A549 (cell line): Measurements from ENCODE around the gene ABHD17A. TPM values are rescaled to one million over a fixed set of nuclear protein-coding genes. Genes with fewer than 3 reads are reported as not detected.

Experiments used
- ATAC-seq, 2 experiments: fragments of 200-7000 bp in 1 of 2; fragments of >200 bp in 1 of 2; cut with Nextera tagmentation in 1 of 2; cut with Tn5 transposase in 1 of 2; 3 replicates each; pipeline versions ENCODE4 v1.8.0 to v1.9.1; 2018 to 2020; ENCODE audit warnings: mild to moderate bottlenecking in 1 of 2, moderate library complexity in 1 of 2
- CTCF ChIA-PET: fragments of 300-600 bp; sonication (Branson Sonifier 250); formaldehyde crosslinking; extraction: SDS; loops from one replicate; lab custom pipeline; 2021; ENCODE audit warnings: antibody characterized with exemption, inconsistent platforms; lab: Yijun Ruan, JAX
- POLR2A ChIA-PET: fragments of 350-600 bp; formaldehyde crosslinking; extraction: SDS; loops from one replicate; lab custom pipeline; 2021; ENCODE audit warnings: antibody characterized with exemption, inconsistent platforms; lab: Yijun Ruan, JAX
- DNase-seq, 2 experiments: peaks; one replicate each; pipeline versions ENCODE4 v3.0.0 to v3.0.0-alpha.2; 2011 to 2016; ENCODE audit warnings: low read depth in 1 of 2, low spot score in 1 of 2
- FAIRE-seq: peaks from 2 replicates; lab custom pipeline; 2011; peaks lifted over from hg19 to GRCh38; lab: Jason Lieb, UNC
- H3K27ac ChIP-seq, 2 experiments: fragments of >200 bp; sonication (Bioruptor Twin); formaldehyde crosslinking; 3 replicates each; pipeline ENCODE4 v1.5.1; 2016 to 2017
- H3K4me1 ChIP-seq: fragments of >200 bp; sonication (Bioruptor Twin); formaldehyde crosslinking; 3 replicates; pipeline ENCODE4 v1.6.1; 2016
- H3K4me2 ChIP-seq: fragments of >200 bp; sonication (Bioruptor Twin); formaldehyde crosslinking; 3 replicates; pipeline ENCODE4 v1.6.1; 2016
- H3K4me3 ChIP-seq: fragments of >200 bp; sonication (Bioruptor Twin); formaldehyde crosslinking; 3 replicates; pipeline ENCODE4 v1.5.1; 2016
- H3K9me3 ChIP-seq: fragments of >200 bp; sonication (Bioruptor Twin); formaldehyde crosslinking; 3 replicates; pipeline ENCODE4 v1.6.1; 2016
- ATOH8 ChIP-seq: fragments of 250-450 bp; sonication (Bioruptor Pico); IDR thresholded peaks from 2 replicates; pipeline ENCODE4 v1.5.0; 2020; ENCODE audit warnings: low read depth, mild to moderate bottlenecking, moderate library complexity
- BCL3 ChIP-seq: fragments of >200 bp; sonication (Bioruptor Twin); formaldehyde crosslinking; IDR thresholded peaks from 3 replicates; pipeline ENCODE4 v1.6.1; 2016
- CBX2 ChIP-seq: fragments of 200-600 bp; sonication (generic); IDR thresholded peaks from 2 replicates; pipeline ENCODE4 v1.6.1; 2016; ENCODE audit warnings: low read depth, mild to moderate bottlenecking, borderline replicate concordance
- CBX8 ChIP-seq: fragments of 200-600 bp; sonication (generic); IDR thresholded peaks from 2 replicates; pipeline ENCODE4 v1.6.1; 2016
- CHD2 ChIP-seq: fragments of 150-350 bp; IDR thresholded peaks from 2 replicates; pipeline ENCODE4 v1.6.1; 2014; ENCODE audit warnings: low read length; ENCODE audit not compliant: partially characterized antibody
- CHD4 ChIP-seq: fragments of 200-600 bp; sonication (generic); IDR thresholded peaks from 2 replicates; pipeline ENCODE4 v1.6.1; 2016; ENCODE audit warnings: antibody characterized with exemption, mild to moderate bottlenecking, borderline replicate concordance
- E2F6 ChIP-seq: IDR thresholded peaks from 2 replicates; pipeline ENCODE4 v1.6.1; 2012; ENCODE audit warnings: low read depth, borderline replicate concordance
- EHMT2 ChIP-seq: fragments of 200-600 bp; sonication (generic); IDR thresholded peaks from 2 replicates; pipeline ENCODE4 v1.6.1; 2016; ENCODE audit warnings: antibody characterized with exemption, low read depth, mild to moderate bottlenecking, moderate library complexity
- FOSL2 ChIP-seq, 2 experiments: fragments of 450-650 bp in 1 of 2; fragments of >200 bp in 1 of 2; sonication (Bioruptor Twin) in 1 of 2; formaldehyde crosslinking; IDR thresholded peaks; 2 replicates each; pipeline versions ENCODE4 v1.5.0 to v1.6.1; 2016 to 2020; ENCODE audit warnings: mild to moderate bottlenecking in 1 of 2, moderate library complexity in 1 of 2
- FOXS1 ChIP-seq: fragments of 250-450 bp; sonication (Bioruptor Pico); IDR thresholded peaks from 2 replicates; pipeline ENCODE4 v1.5.0; 2020; ENCODE audit warnings: mild to moderate bottlenecking, moderate library complexity
- GATA3 ChIP-seq: IDR thresholded peaks from 2 replicates; pipeline ENCODE4 v1.6.1; 2012; ENCODE audit warnings: borderline replicate concordance
- HDAC2 ChIP-seq: fragments of 200-600 bp; sonication (generic); IDR thresholded peaks from 2 replicates; pipeline ENCODE4 v1.6.1; 2016
- HES2 ChIP-seq: fragments of >200 bp; sonication (Bioruptor Twin); formaldehyde crosslinking; IDR thresholded peaks from 2 replicates; pipeline ENCODE4 v1.6.1; 2016
- MAFK ChIP-seq: fragments of 450-650 bp; IDR thresholded peaks from 2 replicates; pipeline ENCODE4 v1.6.1; 2014; ENCODE audit not compliant: partially characterized antibody
- MYC ChIP-seq: IDR thresholded peaks from 2 replicates; pipeline ENCODE4 v1.6.1; 2012; ENCODE audit warnings: mild to moderate bottlenecking, inconsistent platforms, low read length, improper control_type of control experiment, borderline replicate concordance
- NFE2L2 ChIP-seq: fragments of 150-350 bp; conservative IDR thresholded peaks from 2 replicates; pipeline ENCODE4 v1.6.1; 2014; ENCODE audit warnings: low read length
- PHF8 ChIP-seq: fragments of 200-600 bp; sonication (generic); IDR thresholded peaks from 2 replicates; pipeline ENCODE4 v1.6.1; 2016; ENCODE audit warnings: low read depth, mild to moderate bottlenecking, antibody characterized with exemption, moderate library complexity, borderline replicate concordance
- POLR2A ChIP-seq: IDR thresholded peaks from 2 replicates; pipeline ENCODE4 v1.6.1; 2012; ENCODE audit warnings: mild to moderate bottlenecking, low read length
- RAD21 ChIP-seq, 2 experiments: fragments of >200 bp in 1 of 2; sonication (Bioruptor Twin) in 1 of 2; formaldehyde crosslinking in 1 of 2; IDR thresholded peaks in 1 of 2; conservative IDR thresholded peaks in 1 of 2; 2 replicates in 1 of 2; 3 replicates in 1 of 2; pipeline ENCODE4 v1.6.1; 2012 to 2018; ENCODE audit warnings: inconsistent platforms in 1 of 2
- RNF2 ChIP-seq: fragments of 200-600 bp; sonication (generic); IDR thresholded peaks from 2 replicates; pipeline ENCODE4 v1.6.1; 2016; ENCODE audit warnings: low read depth, mild to moderate bottlenecking, antibody characterized with exemption, moderate library complexity, borderline replicate concordance
- TFCP2L1 ChIP-seq: fragments of 250-450 bp; sonication (Bioruptor Pico); IDR thresholded peaks from 2 replicates; pipeline ENCODE4 v1.5.0; 2021; ENCODE audit warnings: mild to moderate bottlenecking
- ZC3H11A ChIP-seq: fragments of 450-650 bp; IDR thresholded peaks from 2 replicates; pipeline ENCODE4 v1.6.1; 2014; ENCODE audit warnings: antibody characterized with exemption, mild to moderate bottlenecking
- ZFP36 ChIP-seq: fragments of 450-650 bp; IDR thresholded peaks from 2 replicates; pipeline ENCODE4 v1.6.1; 2014; ENCODE audit warnings: borderline replicate concordance; ENCODE audit not compliant: partially characterized antibody
- WGBS: methylation state at CpG from one replicate; pipeline ENCODE4 v1.1.6; 2017; ENCODE audit errors: missing lambda C conversion rate; 5-methylcytosine and 5-hydroxymethylcytosine counted together
- polyA plus RNA-seq, 4 experiments: library from polyadenylated mRNA; depleted of rRNA in 3 of 4; stranded (reverse); fragments of >200 nt; fragmentation: RNase III in 1 of 4; extraction: RNeasy Plus Mini Kit Qiagen cat#74134 plus additional on column Dnase treatment in 1 of 4; gene quantifications; 2 replicates in 3 of 4; 3 replicates in 1 of 4; pipeline ENCODE4 v1.2.3, GENCODE V29; 2011 to 2017

Gene ABHD17A
- polyA plus RNA-seq, 2 of the 4 experiments (the other 2 are of a cell fraction): 12.8 to 23.1 TPM

- no peak for TF ChIP-seq ATOH8 (CRISPR knock-in tag)
- no peak for TF ChIP-seq CHD4
- TF ChIP-seq RAD21 (conservative IDR thresholded peaks at IDR 0.05 in 1 of 2, IDR thresholded peaks at IDR 0.05 in 1 of 2): no peak
- no peak for TF ChIP-seq NFE2L2
- TF ChIP-seq EHMT2: no peak
- TF ChIP-seq FOXS1 (CRISPR knock-in tag): no peak
- TF ChIP-seq CBX8: no peak
- TF ChIP-seq CHD2: no peak
Observed at GRCh38 chr19:1858412-1859081, 26.7 kb downstream of the ABHD17A start (continued).

- Histone ChIP-seq H3K4me3 (peak overlapping the region; percentile 35), H3K4me1 (peaks cover 82% of the 10 kb centered on the region), H3K4me2 (peak overlapping the region; percentile 99), H3K9me3 (no peaks in the 10 kb centered on the region), H3K27ac (peak overlapping the region; percentile 95 to 100)
- no peak for ATAC-seq
- POLR2A ChIA-PET: no interaction called here
- TF ChIP-seq GATA3: 0 out of 2 replicates have a peak, but pooled peaks have one; percentile 6
- TF ChIP-seq RNF2: no peak
- WGBS: 26% methylated on average over 12 of the region's 16 CpGs
- CTCF ChIA-PET: interaction anchor here (0.9 to 2.9 kb wide), 4 partner anchors 9 to 206 kb away, joined by 3 to 12 read pairs (median 7); no protein-coding TSS in a partner anchor
- FAIRE-seq: no peak
- no peak for DNase-seq
Observed at GRCh38 chr19:1857648-1858326, 27.5 kb downstream of the ABHD17A start.

- FAIRE-seq (no peak), ATAC-seq (peak; percentile 35 to 49), DNase-seq (peak; percentile 71 to 87)
- H3K27ac ChIP-seq: peak overlapping the region; percentile 95 to 100
- H3K4me2 ChIP-seq: peak overlapping the region; percentile 99
- H3K4me1 ChIP-seq: peaks cover 87% of the 10 kb centered on the region
- no peaks in the 10 kb centered on the region for H3K9me3 ChIP-seq
- CTCF ChIA-PET: interaction anchor here (0.6 to 2.9 kb wide), 6 partner anchors 8 to 200 kb away, joined by 3 to 12 read pairs (median 4); no protein-coding TSS in a partner anchor
- POLR2A ChIA-PET: no interaction called here
- H3K4me3 ChIP-seq: peak overlapping the region; percentile 35
- TF ChIP-seq E2F6 (no peak), FOSL2 (IDR thresholded peaks at IDR 0.05) (no peak), FOSL2 (CRISPR knock-in tag; IDR thresholded peaks at IDR 0.05) (peak; percentile 47), PHF8 (no peak), MYC (no peak), MAFK (no peak), ZC3H11A (no peak), CBX2 (no peak), GATA3 (0 out of 2 replicates have a peak, but pooled peaks have one; percentile 19), BCL3 (no peak), TFCP2L1 (CRISPR knock-in tag) (no peak), HDAC2 (no peak), POLR2A (no peak), HES2 (no peak), ZFP36 (no peak), EHMT2 (no peak), CHD2 (no peak)
- 53% methylated on average over 21 of the region's 73 CpGs for WGBS
Observed at GRCh38 chr19:1856698-1857603, 28.3 kb downstream of the ABHD17A start.
